ENCODE data around the gene PRPSAP1.

Gene PRPSAP1

GRCh38 chr17:76383546-76384221 is 30.0 kb upstream of the PRPSAP1 start:
- peak; percentile 70 for FAIRE-seq
- DNase-seq (ENCODE audit: low spot score): peak; percentile 79

DNA sequence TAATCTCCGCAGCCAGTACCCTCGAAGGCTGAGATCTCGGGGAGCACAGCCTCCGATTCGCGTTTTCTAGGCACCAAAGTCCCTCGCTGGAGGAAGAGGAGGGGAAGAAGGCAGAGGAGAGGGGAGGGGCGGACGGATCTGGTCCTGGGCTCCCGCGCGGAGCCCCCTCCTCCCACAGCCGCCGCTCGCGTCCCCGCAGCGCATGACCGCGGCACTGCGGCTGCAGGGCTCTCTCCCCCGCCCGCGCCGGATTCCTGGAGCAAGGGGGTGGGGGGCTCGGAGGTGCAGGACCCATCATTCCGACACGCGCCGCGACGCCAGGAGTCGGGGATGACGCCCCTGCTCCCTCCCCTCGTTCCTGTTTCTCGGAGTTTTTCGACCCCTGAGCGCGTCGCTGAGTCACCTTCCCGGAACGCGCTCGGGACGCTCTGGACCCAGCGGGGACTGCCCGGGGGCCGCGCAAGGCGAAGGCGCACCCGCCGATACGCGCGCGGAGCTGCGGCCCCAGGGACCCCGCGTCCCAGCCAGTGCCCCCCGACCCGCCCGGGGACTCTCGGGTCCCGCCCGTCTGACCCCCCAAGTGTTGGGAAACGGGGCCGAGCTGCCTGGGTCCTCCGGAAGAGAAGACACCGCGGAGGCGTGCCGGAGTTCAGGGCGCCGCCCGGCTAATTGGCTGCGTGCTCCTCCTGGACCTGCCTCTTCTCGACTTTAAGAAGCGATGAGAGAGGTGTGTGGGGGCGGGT is 29.3 kb upstream of the PRPSAP1 start:
- peak; percentile 48 for DNase-seq (ENCODE audit: low spot score)
- no peak for FAIRE-seq

GRCh38 chr17:76382351-76382802 is 28.7 kb upstream of the PRPSAP1 start:
- DNase-seq (ENCODE audit: low spot score): no peak
- no peak for FAIRE-seq

GRCh38 chr17:76381633-76382350 is 28.1 kb upstream of the PRPSAP1 start:
- FAIRE-seq: no peak
- DNase-seq (ENCODE audit: low spot score): no peak

DNA sequence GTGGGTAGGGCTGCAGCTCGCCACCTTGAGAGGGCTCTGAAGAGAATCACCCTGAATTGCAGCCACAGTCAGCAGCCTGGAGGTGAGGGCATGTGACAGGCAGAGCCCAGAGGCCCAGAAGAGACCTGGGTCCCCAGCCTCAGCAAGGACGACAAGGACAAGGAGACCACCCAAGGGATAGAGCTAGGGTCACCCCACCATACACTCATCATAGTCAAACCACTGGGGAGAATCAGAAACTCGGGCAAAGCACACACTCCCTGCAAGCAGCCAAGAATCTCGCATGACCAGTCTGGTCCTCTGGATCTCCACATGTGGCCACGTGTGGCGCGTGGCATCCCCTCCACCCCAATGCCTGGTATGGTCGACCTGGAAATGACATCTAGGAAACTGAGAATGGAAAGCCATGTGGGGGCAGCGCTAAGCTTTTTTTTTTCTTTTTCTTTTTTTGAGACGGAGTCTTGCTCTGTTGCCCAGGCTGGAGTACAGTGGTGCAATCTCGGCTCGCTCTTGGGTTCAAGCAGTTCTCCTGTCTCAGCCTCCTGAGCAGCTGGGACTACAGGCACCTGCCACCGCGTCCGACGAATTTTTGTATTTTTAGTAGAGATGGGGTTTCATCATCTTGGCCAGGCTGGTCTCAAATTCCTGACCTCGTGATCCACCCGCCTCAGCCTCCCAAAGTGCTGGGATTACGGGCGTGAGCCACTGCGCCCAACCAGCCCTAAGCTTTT is 26.1 kb upstream of the PRPSAP1 start:
- DNase-seq (ENCODE audit: low spot score) (no peak), FAIRE-seq (no peak)

- FAIRE-seq (no peak), DNase-seq (ENCODE audit: low spot score) (no peak)
Observed at GRCh38 chr17:76379275-76379641, 25.5 kb upstream of the PRPSAP1 start.

DNA sequence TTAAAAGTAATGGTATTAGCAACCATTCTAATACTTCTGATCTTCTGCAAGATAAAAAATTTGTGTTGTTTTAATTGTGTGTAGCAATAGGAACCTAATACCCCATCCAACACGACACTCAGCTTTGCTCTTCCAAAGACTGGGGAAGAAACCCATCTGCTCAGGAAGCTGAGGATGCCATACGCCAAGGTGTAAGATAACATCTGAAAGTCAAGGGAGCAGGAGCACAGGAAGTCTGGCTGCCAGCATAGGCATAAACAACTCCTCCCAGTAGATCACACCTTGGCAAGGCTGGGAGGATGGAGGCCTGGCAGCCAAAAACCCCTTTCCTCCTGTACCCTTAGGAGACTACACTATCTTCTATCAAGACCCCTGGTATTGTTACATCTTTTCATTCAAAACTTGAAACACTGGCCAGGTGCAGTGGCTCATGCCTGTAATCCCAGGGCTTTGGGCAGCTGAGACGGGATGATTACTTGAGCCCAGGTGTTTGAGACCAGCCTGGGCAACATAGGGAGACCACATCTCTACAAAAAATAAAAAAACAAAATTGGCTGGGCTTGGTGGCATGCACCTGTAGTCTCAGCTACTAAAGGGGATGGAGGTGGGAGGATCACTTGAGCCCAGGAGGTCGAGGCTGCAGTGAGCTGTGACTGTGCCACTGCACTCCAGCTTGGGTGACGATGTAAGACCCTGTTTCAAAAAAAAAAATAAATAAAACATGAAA is 25.0 kb upstream of the PRPSAP1 start:
- DNase-seq (ENCODE audit: low spot score) (no peak), FAIRE-seq (no peak)

GRCh38 chr17:76376318-76377133 is 22.8 kb upstream of the PRPSAP1 start:
- DNase-seq (ENCODE audit: low spot score) (no peak), FAIRE-seq (no peak)

GRCh38 chr17:76371656-76372628 is 18.2 kb upstream of the PRPSAP1 start:
- DNase-seq (ENCODE audit: low spot score) (peak; percentile 41), FAIRE-seq (peak; percentile 74)

- DNase-seq (ENCODE audit: low spot score) (peak; percentile 94), FAIRE-seq (no peak)
Observed at GRCh38 chr17:76370261-76370993, 16.7 kb upstream of the PRPSAP1 start.

- FAIRE-seq: no peak
Observed at GRCh38 chr17:76369804-76370203, 16.1 kb upstream of the PRPSAP1 start.

DNA sequence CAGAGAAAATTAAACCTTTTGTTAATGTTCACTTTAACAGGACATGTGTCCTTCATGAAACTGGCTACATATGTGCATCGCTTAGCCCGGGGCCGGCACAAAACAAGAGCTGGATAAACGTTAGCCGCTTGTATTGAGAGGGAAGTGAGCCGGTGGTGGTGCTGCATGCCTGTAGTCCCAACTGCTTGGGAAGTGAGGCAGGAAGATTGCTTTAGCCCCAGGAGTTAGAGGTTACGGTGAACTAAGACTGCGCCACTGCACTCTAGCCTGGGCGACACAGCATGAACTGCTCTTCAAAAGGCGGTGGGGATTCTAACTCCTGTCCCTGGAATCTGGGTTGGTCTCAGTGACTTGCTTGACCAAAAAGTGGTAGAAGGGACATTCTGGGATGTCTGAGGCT is 15.7 kb upstream of the PRPSAP1 start:
- DNase-seq (ENCODE audit: low spot score): no peak
- FAIRE-seq: no peak

More at GRCh38 chr17:76369804-76370203, 16.1 kb upstream of the PRPSAP1 start:
- no peak for DNase-seq (ENCODE audit: low spot score)

- no peak for FAIRE-seq
- DNase-seq (ENCODE audit: low spot score): no peak
Observed at GRCh38 chr17:76368545-76368944, 14.8 kb upstream of the PRPSAP1 start.

- DNase-seq (ENCODE audit: low spot score) (no peak), FAIRE-seq (no peak)
Observed at GRCh38 chr17:76367642-76368041, 13.9 kb upstream of the PRPSAP1 start.

DNA sequence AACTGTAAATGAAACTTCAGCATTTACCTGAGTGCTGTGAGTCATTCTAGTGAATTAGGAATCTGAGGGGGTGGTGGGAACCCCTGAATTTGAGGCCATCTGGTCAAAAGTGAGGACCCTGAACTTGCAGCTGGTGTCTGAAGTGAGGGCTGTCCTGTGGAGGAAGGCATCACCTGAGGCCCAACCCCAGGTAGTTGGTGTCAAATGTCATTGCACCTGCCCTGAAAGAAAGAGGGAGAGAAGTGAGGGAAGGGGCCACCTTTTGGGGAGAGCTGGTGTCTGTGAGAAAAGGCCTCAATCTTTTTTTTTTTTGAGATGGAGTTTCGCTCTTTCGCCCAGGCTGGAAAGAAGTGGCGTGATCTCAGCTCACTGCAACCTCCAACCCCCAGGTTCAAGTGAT is 12.5 kb upstream of the PRPSAP1 start:
- no peak for FAIRE-seq
- DNase-seq (ENCODE audit: low spot score): no peak

DNA sequence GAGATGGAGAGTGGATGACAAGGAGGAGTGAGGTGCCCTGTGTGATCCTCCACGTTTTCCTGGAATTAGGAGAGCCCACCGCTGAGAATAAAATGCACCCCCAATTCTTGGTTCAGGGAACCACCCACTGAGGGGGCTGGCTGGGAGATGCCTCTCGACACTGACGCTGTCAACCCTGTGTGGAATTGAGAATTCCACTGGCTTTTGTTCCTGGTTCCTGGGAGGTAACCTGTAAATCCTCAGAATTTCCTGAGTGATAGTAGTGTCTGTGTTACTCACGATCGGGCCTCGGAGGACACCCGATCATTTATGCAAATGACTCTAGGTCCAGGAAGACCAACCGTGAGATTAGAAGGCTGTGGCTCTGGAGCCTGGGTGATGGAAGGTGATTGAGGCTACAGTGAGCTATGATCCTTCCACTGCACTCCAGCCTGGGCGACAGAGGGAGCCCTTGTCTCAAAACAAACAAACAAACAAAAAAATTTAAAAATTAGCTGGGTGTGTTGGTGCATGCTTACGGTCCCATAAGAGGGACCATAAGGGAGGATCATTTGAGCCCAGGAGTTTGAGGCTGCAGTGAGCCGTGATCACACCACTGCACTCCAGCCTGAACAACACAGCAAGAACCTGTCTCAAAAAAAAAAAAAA is 11.7 kb upstream of the PRPSAP1 start:
- DNase-seq (ENCODE audit: low spot score): no peak
- no peak for FAIRE-seq

DNA sequence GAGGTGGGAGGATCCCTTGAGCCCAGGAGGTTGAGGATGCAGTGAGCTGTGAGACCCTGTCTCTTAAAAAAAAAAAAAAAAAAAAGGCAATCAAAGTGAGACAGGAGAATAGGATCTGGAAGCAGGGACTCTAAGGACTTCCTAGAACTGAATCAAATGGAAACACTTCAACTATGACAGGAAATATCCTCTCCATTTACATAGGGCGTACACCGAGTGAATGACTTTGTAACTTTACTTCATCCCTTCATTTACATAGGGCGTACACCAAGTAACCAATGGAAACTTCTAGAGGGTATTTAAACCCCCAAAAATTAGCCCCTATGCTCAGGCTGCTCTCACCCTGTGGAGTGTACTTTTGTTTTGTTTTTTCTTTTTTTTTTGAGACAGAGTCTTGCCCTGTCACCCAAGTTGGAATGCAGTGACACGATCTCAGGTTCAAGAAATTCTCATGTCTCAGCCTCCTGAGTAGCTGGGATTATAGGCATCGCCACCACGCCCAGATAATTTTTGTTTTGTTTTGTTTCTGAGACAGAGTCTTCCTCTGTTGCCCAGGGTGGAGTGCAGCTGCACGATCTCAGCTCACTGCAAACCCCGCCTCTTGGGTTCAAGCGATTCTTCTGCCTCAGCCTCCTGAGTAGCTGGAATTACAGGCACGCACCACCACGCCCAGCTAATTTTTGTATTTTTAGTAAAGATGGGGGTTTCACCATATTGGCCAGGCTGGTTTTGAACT is 9.6 kb upstream of the PRPSAP1 start:
- FAIRE-seq (no peak), DNase-seq (ENCODE audit: low spot score) (no peak)

All from urothelium cell line (cell line).